ENCODE data around the gene D2HGDH. TPM values are rescaled to one million over a fixed set of nuclear protein-coding genes. Genes with fewer than 3 reads are reported as not detected.

The D2HGDH gene
- total and polyA plus RNA-seq, 2 of the 13 experiments (the other 11 are each of a cell fraction or from before 2014, with no cell fraction given): 19.2 to 20.3 TPM

DNA sequence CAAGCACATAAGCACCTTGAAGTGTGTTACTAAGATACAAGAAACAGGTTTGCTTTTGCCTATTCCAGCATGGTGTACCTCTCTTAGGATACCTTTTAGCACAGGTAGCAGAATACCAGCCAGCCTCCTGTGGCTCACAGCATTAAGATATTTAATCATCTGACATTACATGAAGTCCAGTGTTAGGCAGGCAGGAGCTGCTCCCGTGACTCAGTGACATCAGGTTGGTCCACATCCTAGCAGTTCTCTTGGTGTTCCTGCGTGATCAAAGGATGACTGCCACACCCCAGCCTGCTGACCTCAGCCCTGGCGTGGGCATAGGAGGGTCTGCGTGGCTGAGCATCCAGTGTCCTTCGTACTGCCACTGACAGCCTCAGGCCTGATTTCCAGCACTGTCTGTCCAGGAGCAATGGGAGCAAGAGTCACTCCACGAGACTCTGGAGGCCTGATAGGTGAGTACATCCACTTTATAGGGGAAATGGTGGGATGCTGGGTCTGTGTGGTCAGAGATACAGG, 44.2 kb upstream of the D2HGDH start:
- no peak for FAIRE-seq

More for the DNA sequence above, 44.2 kb upstream of the D2HGDH start:
- Histone ChIP-seq H3K79me2 (ENCODE audit: insufficient read depth, low read length) (peaks cover 24% of the 10 kb centered on the region), H3K36me3 (replicated peaks in 1 of 2; ENCODE audit: control insufficient read depth in 1 of 2, insufficient read depth in 2 of 2, low read length in 2 of 2) (peaks cover 14 to 34% of the 10 kb centered on the region in 2 experiments), H3K4me2 (ENCODE audit: low read depth, low read length) (no peak overlapping the region), H2AFZ (ENCODE audit: low read length) (no peak overlapping the region), H3K9ac (ENCODE audit: insufficient read depth, low read depth, low read length) (no peak overlapping the region), H3K4me1 (ENCODE audit: insufficient read depth, low read length) (peaks cover 21% of the 10 kb centered on the region), H4K20me1 (ENCODE audit: insufficient read depth, low read length) (no peaks in the 10 kb centered on the region), H3K27ac (ENCODE audit: extremely low read length, insufficient read depth, low read length) (no peak overlapping the region), H3K27me3 (ENCODE audit: control insufficient read depth in 1 of 2, insufficient read depth in 2 of 2, low read length in 2 of 2) (no peaks in the 10 kb centered on the region; a peak in 1 of 5 replicates), H3K4me3 (replicated peaks in 1 of 3; ENCODE audit: insufficient read depth in 1 of 3, low read depth in 2 of 3, low read length in 3 of 3) (no peak overlapping the region), H3K9me3 (ENCODE audit: low read length) (no peaks in the 10 kb centered on the region)
- in situ Hi-C loops (cut with HindIII; ENCODE audit: extremely low pct_ligation_motif_present, low pct_unique_long_range_greater_than_20kb) (no loop called here), intact Hi-C loops (cut with micrococcal nuclease; ENCODE audit: unreplicated experiment) (no loop called here)
- TF ChIP-seq ZNF691 (CRISPR knock-in tag; IDR thresholded peaks at IDR 0.05; ENCODE audit: borderline replicate concordance, low read depth) (0 out of 2 replicates have a peak, but pooled peaks have one; percentile 28), ZC3H13 (CRISPR knock-in tag; IDR thresholded peaks at IDR 0.05) (0 out of 2 replicates have a peak, but pooled peaks have one; percentile 40), POLR2AphosphoS5 (IDR thresholded peaks at IDR 0.05; ENCODE audit: low read depth, low read length) (peak; percentile 28; the same call in 1 of the 2 replicates), RBM22 (optimal IDR thresholded peaks at IDR 0.05; ENCODE audit: low read length) (peak; percentile 79), ZC3H4 (CRISPR knock-in tag; IDR thresholded peaks at IDR 0.05; ENCODE audit: borderline replicate concordance) (0 out of 2 replicates have a peak, but pooled peaks have one; percentile 4), POLR2G (IDR thresholded peaks at IDR 0.05; ENCODE audit: low read depth, low read length) (peak; percentile 54; the same call in 1 of the 2 replicates), TARDBP (CRISPR knock-in tag; IDR thresholded peaks at IDR 0.05) (no peak), RBFOX2 (IDR thresholded peaks at IDR 0.05; ENCODE audit: low read depth, low read length) (0 out of 2 replicates have a peak, but pooled peaks have one; percentile 52), ZNF343 (CRISPR knock-in tag; IDR thresholded peaks at IDR 0.05) (0 out of 2 replicates have a peak, but pooled peaks have one; percentile 11), ZNF737 (CRISPR knock-in tag; IDR thresholded peaks at IDR 0.05; ENCODE audit: borderline replicate concordance) (0 out of 2 replicates have a peak, but pooled peaks have one; percentile 30), POLR2A (IDR thresholded peaks at IDR 0.05; ENCODE audit: insufficient read depth in 1 of 2, low read depth in 2 of 2, low read length in 2 of 2) (peak; percentile 58; a peak in 3 of 4 replicates), ZNF660 (CRISPR knock-in tag; IDR thresholded peaks at IDR 0.05; ENCODE audit: borderline replicate concordance, low read depth) (no peak), AGO2 (optimal IDR thresholded peaks at IDR 0.05; ENCODE audit: low read depth, low read length) (peak; percentile 51), ZNF644 (CRISPR knock-in tag; IDR thresholded peaks at IDR 0.05; ENCODE audit: low read depth) (no peak)
- no peak for DNase-seq (ENCODE audit: low spot score)
- ChIA-PET CTCF (ENCODE audit: low intra/inter-chr PET ratio, low total read pairs) (no interaction called here), POLR2A (interaction anchor here (8.6 kb wide), 1 partner anchor 10 kb away, joined by 234 read pairs; the partner anchor contains the start of gene ING5)
- WGBS (ENCODE audit: low lambda C conversion rate): 96% methylated on average over 6 of the region's 6 CpGs
- no TSS peak for BruUV-seq (replicated peaks)
- ATAC-seq: no peak

Data from HepG2 (cell line).